Glomerular endothelial cell (primary cell): ENCODE results near the gene B4GALNT2. TPM values are rescaled to one million over a fixed set of nuclear protein-coding genes. Genes with fewer than 3 reads are reported as not detected.
A peak's percentile ranks its signal among the peaks of the same experiment; 100 is the strongest.
"Not testable (repeated sequence)": the region's sequence is repeated elsewhere in the genome, so short reads cannot be mapped to it uniquely, and the experiment has no call there.

Experiments
- DNase-seq: peaks from one replicate; pipeline ENCODE4 v3.0.0-alpha.2; 2011; ENCODE audit warnings: low read depth, low spot score; ENCODE audit errors: extremely low read depth
- total RNA-seq: library from RNA; depleted of rRNA; stranded (reverse); fragments of >200 nt; gene quantifications from 2 replicates; pipeline ENCODE4 v1.2.3, GENCODE V29; 2015

The B4GALNT2 gene
- total RNA-seq, 1 donor from 2014 or later, result not detected

GRCh38 chr17:49180303-49180702 is 47.7 kb downstream of the B4GALNT2 start:
- DNase-seq, result peak; percentile 33

GRCh38 chr17:49180998-49181635 is 48.5 kb downstream of the B4GALNT2 start:
- no peak for DNase-seq

- DNase-seq, result no peak
These were observed 50.8 kb downstream of the B4GALNT2 start for GRCh38 chr17:49183341-49183740.

GRCh38 chr17:49183801-49184200 is 51.2 kb downstream of the B4GALNT2 start:
- no peak for DNase-seq

- DNase-seq, result not testable (repeated sequence)
These were observed 52.0 kb downstream of the B4GALNT2 start for GRCh38 chr17:49184522-49184921.

- not testable (repeated sequence) for DNase-seq
These were observed 52.8 kb downstream of the B4GALNT2 start for GRCh38 chr17:49185381-49185780.

GRCh38 chr17:49187301-49187700 is 54.7 kb downstream of the B4GALNT2 start:
- no peak for DNase-seq

- no peak for DNase-seq
These were observed 58.4 kb downstream of the B4GALNT2 start for GRCh38 chr17:49190932-49191331.

GRCh38 chr17:49191409-49191916 is 58.9 kb downstream of the B4GALNT2 start:
- DNase-seq, result no peak

GRCh38 chr17:49191917-49192741 is 59.6 kb downstream of the B4GALNT2 start:
- peak; percentile 70 for DNase-seq

- DNase-seq, result peak; percentile 22
These were observed 61.1 kb downstream of the B4GALNT2 start for GRCh38 chr17:49193513-49194296.

GRCh38 chr17:49194297-49194607 is 61.7 kb downstream of the B4GALNT2 start:
- DNase-seq, result no peak

- no peak for DNase-seq
These were observed 63.2 kb downstream of the B4GALNT2 start for GRCh38 chr17:49195751-49196150.

GRCh38 chr17:49196520-49196919 is 64.0 kb downstream of the B4GALNT2 start:
- no peak for DNase-seq

- DNase-seq, result no peak
These were observed 64.9 kb downstream of the B4GALNT2 start for GRCh38 chr17:49197346-49197998.

- no peak for DNase-seq
These were observed 65.6 kb downstream of the B4GALNT2 start for GRCh38 chr17:49198211-49198610.

- no peak for DNase-seq
These were observed 68.0 kb downstream of the B4GALNT2 start for GRCh38 chr17:49200423-49201083.

GRCh38 chr17:49201481-49201927 is 68.9 kb downstream of the B4GALNT2 start:
- peak; percentile 57 for DNase-seq

GRCh38 chr17:49203796-49204195 is 71.2 kb downstream of the B4GALNT2 start:
- no peak for DNase-seq

GRCh38 chr17:49204516-49204915 is 71.9 kb downstream of the B4GALNT2 start:
- no peak for DNase-seq
